ENCODE data around the gene PLB1. TPM values are rescaled to one million over a fixed set of nuclear protein-coding genes. Genes with fewer than 3 reads are reported as not detected.

The PLB1 gene
- polyA plus RNA-seq, 2 of the 4 experiments (the other 2 are of a cell fraction) = 0.26 to 1.4 TPM

DNA sequence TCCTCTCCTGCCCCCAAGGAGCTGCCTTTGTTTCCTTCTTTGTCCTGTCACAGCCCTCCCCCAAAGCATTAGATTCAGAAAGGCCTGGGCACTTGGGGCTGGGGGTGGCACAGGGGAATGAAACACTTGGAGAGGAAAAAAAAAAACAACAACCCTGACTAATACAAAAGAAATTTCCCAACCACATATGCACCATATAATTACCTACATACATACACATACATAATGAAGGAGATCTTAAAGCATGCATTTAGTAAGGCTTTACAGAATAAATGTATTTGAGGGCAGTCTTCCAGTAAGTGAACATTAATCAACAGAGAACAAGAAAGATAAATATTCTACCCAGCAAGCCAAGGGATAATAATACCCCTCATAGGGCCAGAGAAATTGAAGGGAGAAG is 185.7 kb downstream of the PLB1 start:
- no peak for ATAC-seq
- H3K4me1 ChIP-seq = peaks cover 10% of the 10 kb centered on the region
- no peak overlapping the region for H3K27ac ChIP-seq
- no peaks in the 10 kb centered on the region for H3K9me3 ChIP-seq
- no peak overlapping the region for H3K4me3 ChIP-seq
- no peak for FAIRE-seq
- H3K4me2 ChIP-seq = no peak overlapping the region
- POLR2A ChIA-PET = no interaction called here
- CTCF ChIA-PET = interaction anchor here (0.9 to 1.1 kb wide), 2 partner anchors 17 to 115 kb away, joined by 3 read pairs; no protein-coding TSS in a partner anchor
- DNase-seq (ENCODE audit: low read depth in 1 of 2, low spot score in 1 of 2) = no peak
- no peak for TF ChIP-seq TP53 (CRISPR knock-in tag; IDR thresholded peaks at IDR 0.05)
- no peak for TF ChIP-seq CBX2 (IDR thresholded peaks at IDR 0.05; ENCODE audit: borderline replicate concordance, low read depth)
- TF ChIP-seq TFCP2L1 (CRISPR knock-in tag; IDR thresholded peaks at IDR 0.05) = no peak

DNA sequence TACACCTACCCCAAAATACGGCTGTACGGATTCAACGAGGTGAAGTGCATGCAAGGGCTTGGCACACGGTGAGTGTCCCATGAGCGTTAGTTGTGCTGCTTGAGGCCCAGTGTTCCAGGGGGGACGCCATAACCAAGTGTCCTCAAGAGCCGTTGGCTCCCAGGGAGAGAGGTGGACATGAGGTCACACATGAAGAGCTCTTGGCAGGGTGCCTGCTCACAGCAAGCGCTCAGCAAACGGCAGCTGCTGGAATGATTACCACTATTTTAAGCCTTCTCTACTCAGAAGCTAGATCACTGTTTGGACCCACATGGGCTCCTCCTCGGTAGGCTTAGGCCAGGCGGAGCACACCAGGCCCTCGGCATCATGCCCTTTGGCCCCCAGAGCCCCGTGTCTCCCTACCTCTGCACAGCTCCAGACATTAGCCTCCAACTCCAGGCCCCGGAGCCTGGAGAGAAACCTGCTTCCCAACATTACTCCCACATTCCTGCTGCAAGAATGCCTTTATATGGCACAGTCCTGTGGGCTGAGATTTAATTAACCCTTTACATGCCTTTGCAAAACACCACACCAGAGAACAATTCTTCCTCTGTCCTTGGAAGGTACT is 187.3 kb downstream of the PLB1 start:
- no peak overlapping the region for H3K4me3 ChIP-seq
- FAIRE-seq (no peak), ATAC-seq (peak; percentile 20 to 62; a peak in 4 of 6 replicates), DNase-seq (ENCODE audit: low read depth in 1 of 2, low spot score in 1 of 2) (peak; percentile 27 to 52)
- ChIA-PET CTCF (interaction anchor here (0.8 to 1.6 kb wide), 5 partner anchors 14 to 117 kb away, joined by 3 to 5 read pairs (median 4); partner anchors contain the start of gene PPP1CB), POLR2A (interaction anchor here (1.3 kb wide), 2 partner anchors 20 to 69 kb away, joined by 3 to 7 read pairs; partner anchors contain the start of gene PPP1CB)
- no peaks in the 10 kb centered on the region for H3K9me3 ChIP-seq
- TF ChIP-seq, protein P1, sequence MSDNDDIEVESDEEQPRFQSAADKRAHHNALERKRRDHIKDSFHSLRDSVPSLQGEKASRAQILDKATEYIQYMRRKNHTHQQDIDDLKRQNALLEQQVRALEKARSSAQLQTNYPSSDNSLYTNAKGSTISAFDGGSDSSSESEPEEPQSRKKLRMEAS (IDR thresholded peaks at IDR 0.05) = peak; percentile 62
- TF ChIP-seq, protein P2, sequence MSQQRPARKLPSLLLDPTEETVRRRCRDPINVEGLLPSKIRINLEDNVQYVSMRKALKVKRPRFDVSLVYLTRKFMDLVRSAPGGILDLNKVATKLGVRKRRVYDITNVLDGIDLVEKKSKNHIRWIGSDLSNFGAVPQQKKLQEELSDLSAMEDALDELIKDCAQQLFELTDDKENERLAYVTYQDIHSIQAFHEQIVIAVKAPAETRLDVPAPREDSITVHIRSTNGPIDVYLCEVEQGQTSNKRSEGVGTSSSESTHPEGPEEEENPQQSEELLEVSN (IDR thresholded peaks at IDR 0.05; ENCODE audit: borderline replicate concordance, low read depth) = 0 out of 2 replicates have a peak, but pooled peaks have one; percentile 38
- TF ChIP-seq SREBF2 (IDR thresholded peaks at IDR 0.05) = no peak
- TF ChIP-seq PHF8 (IDR thresholded peaks at IDR 0.05; ENCODE audit: borderline replicate concordance, low read depth) = no peak
- H3K27ac ChIP-seq = peak overlapping the region in 1 of 2 experiments; percentile 66; a peak in 3 of 6 replicates
- WGBS (ENCODE audit: missing lambda C conversion rate) = 53% methylated on average over 14 of the region's 14 CpGs
- peaks cover 10% of the 10 kb centered on the region for H3K4me1 ChIP-seq
- peak overlapping the region; percentile 31; the same call in 2 of the 3 replicates for H3K4me2 ChIP-seq

DNA sequence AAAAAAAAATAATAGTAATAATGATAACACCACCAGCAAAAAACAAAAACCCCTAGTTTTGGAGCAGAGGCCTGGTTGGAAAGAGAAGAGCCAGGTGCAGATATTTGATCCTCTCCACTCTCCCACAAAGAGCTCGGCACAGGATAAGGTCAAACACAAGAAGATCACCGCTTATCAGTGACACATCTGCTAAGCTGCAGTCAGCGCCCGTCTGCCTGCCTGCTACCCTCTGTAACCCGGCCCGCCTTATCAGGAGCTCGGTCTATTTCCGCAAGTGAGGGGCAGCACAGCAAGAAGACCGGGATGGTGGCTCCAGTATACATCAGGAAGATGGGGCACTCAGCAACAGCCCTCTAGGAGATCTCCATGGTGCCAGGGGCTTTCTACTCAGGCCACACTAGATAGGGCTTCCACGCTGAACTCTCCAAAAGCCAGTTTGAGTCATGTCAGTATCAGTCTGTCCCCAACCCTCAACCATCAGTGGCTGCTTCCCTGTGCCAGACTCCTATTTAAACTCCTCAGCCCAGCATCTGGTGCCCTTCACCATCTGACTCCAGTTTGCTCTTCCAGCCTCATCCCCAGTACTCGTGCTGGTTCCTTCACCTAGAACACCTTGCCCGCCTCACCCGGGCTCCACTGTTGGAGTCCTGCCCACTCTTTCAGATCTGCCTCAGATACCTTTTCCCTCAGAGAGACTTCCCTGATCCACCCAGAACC is 188.4 kb downstream of the PLB1 start:
- ChIA-PET CTCF (interaction anchor here (0.5 to 2.0 kb wide), 3 partner anchors 11 to 980 kb away, joined by 3 to 8 read pairs (median 3); no protein-coding TSS in a partner anchor), POLR2A (no interaction called here)
- Histone ChIP-seq H3K9me3 (no peaks in the 10 kb centered on the region), H3K4me1 (peaks cover 10% of the 10 kb centered on the region), H3K4me3 (no peak overlapping the region), H3K4me2 (no peak overlapping the region), H3K27ac (no peak overlapping the region)
- 91% methylated on average over 13 of the region's 13 CpGs for WGBS (ENCODE audit: missing lambda C conversion rate)
- DNase-seq (ENCODE audit: low read depth in 1 of 2, low spot score in 1 of 2) (no peak), ATAC-seq (no peak), FAIRE-seq (no peak)
- TF ChIP-seq NPAS2 (CRISPR knock-in tag; IDR thresholded peaks at IDR 0.05; ENCODE audit: borderline replicate concordance) (no peak), POLR2AphosphoS2 (conservative IDR thresholded peaks at IDR 0.05; ENCODE audit: low read length) (no peak), CEBPB (IDR thresholded peaks at IDR 0.05) (no peak), FOSL2 (IDR thresholded peaks at IDR 0.05) (no peak), FOSL2 (CRISPR knock-in tag; IDR thresholded peaks at IDR 0.05) (no peak), CBX8 (IDR thresholded peaks at IDR 0.05) (no peak), FOSB (CRISPR knock-in tag; IDR thresholded peaks at IDR 0.05) (no peak), KDM5A (IDR thresholded peaks at IDR 0.05) (no peak), RCOR1 (IDR thresholded peaks at IDR 0.05; ENCODE audit: low read depth, low read length) (no peak), ZSCAN20 (CRISPR knock-in tag; IDR thresholded peaks at IDR 0.05) (no peak), EP300 (IDR thresholded peaks at IDR 0.05) (no peak), HEYL (CRISPR knock-in tag; IDR thresholded peaks at IDR 0.05) (no peak), ZNF302 (CRISPR knock-in tag; IDR thresholded peaks at IDR 0.05) (no peak), RAD21 (conservative IDR thresholded peaks at IDR 0.05 in 1 of 2, IDR thresholded peaks at IDR 0.05 in 1 of 2) (no peak)
- TF ChIP-seq, protein P3, sequence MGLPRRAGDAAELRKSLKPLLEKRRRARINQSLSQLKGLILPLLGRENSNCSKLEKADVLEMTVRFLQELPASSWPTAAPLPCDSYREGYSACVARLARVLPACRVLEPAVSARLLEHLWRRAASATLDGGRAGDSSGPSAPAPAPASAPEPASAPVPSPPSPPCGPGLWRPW (IDR thresholded peaks at IDR 0.05) = no peak
- TF ChIP-seq, protein P2 (IDR thresholded peaks at IDR 0.05; ENCODE audit: borderline replicate concordance, low read depth) = no peak
- TF ChIP-seq, protein P4, sequence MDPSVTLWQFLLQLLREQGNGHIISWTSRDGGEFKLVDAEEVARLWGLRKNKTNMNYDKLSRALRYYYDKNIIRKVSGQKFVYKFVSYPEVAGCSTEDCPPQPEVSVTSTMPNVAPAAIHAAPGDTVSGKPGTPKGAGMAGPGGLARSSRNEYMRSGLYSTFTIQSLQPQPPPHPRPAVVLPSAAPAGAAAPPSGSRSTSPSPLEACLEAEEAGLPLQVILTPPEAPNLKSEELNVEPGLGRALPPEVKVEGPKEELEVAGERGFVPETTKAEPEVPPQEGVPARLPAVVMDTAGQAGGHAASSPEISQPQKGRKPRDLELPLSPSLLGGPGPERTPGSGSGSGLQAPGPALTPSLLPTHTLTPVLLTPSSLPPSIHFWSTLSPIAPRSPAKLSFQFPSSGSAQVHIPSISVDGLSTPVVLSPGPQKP (IDR thresholded peaks at IDR 0.05; ENCODE audit: low read depth, low read length) = no peak

Measured in A549 (cell line).